Adipose tissue (tissue), 3 donors: ENCODE results near the gene ACER1. TPM values are rescaled to one million over a fixed set of nuclear protein-coding genes. Genes with fewer than 3 reads are reported as not detected.
"Not testable (repeated sequence)": the region's sequence is repeated elsewhere in the genome, so short reads cannot be mapped to it uniquely, and the experiment has no call there.

Experiments
- H3K27ac ChIP-seq: one replicate; pipeline ENCODE4 v1.5.1; 2013; ENCODE audit warnings: low read depth, low read length
- WGBS, 3 donors: extraction: QIAGEN DNeasy Blood & Tissue Kit; methylation state at CpG; one replicate each; pipeline ENCODE4 v1.1.7; 2013; 5-methylcytosine and 5-hydroxymethylcytosine counted together
- polyA plus RNA-seq, 3 donors: library from polyadenylated mRNA; stranded (reverse); fragments of 200-250 nt; gene quantifications; one replicate each; pipeline ENCODE4 v1.2.3, GENCODE V29; 2013
- donor health status: healthy with polysubstance abuse.
- donor health status: Bipolar disorder and iron deficiency.
- donor health status: healthy.

ACER1 gene
- polyA plus RNA-seq, 3 donors, result 0.04 TPM; not detected in 2

GRCh38 chr19:6318772-6319171, 14.6 kb downstream of the ACER1 start:
- 71 to 84% (median 74%) methylated on average over 5 of the region's 5 CpGs for WGBS, 3 donors
- no peak overlapping the region for H3K27ac ChIP-seq

DNA sequence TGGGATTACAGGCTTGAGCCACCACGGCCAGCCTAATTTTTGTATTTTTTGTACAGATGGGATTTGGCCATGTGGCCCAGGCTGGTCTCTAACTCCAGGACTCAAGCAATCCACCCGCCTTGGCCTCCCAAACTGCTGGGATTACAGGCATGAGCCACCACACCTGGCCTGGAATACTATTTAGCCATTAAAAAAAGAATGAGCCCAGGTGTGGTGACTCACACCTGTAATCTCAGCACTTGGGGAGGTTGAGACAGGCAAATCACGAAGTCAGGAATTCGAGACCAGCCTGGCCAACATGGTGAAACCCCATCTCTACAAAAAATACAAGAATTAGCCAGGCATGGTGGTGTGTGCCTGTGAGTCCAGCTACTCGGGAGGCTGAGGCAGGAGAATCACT, 17.8 kb downstream of the ACER1 start:
- not testable (repeated sequence) for H3K27ac ChIP-seq
- WGBS, 3 donors, result 81 to 94% (median 84%) methylated on average over 5 of the region's 5 CpGs

DNA sequence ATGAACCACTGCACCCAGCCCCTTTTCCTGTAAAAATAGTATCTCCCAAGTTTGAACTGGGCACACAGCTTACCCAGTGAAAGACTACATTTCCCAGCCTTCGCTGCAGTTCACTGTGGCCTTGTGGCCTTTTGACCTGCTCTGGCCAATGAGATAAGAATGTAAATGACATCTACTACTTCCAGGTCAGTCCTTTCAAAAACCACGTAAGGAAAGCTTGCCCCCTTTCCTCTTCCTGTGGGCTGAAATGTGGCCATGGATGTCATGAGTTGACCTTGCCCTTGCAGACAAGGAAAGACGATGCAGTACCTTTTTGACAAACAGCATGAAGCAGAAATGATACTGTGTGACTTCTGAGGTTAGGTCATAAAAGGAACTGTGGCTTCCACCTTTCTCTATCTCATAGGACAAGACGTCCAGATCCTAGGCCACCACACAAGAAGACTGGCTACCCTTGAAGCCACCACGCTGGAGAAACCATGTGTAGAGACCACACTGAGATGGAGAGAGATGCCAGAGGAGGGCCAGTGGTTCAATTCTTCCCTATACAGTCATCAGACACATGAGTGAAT, 19.9 kb downstream of the ACER1 start:
- 67 to 75% (median 71%) methylated on average over 5 of the region's 5 CpGs for whole genome bisulfite sequencing, 3 donors
- H3K27ac ChIP-seq, result no peak overlapping the region

GRCh38 chr19:6312018-6312417, 21.4 kb downstream of the ACER1 start:
- WGBS, 3 donors, result 63 to 73% (median 63%) methylated on average over 9 of the region's 9 CpGs
- no peak overlapping the region for H3K27ac ChIP-seq

DNA sequence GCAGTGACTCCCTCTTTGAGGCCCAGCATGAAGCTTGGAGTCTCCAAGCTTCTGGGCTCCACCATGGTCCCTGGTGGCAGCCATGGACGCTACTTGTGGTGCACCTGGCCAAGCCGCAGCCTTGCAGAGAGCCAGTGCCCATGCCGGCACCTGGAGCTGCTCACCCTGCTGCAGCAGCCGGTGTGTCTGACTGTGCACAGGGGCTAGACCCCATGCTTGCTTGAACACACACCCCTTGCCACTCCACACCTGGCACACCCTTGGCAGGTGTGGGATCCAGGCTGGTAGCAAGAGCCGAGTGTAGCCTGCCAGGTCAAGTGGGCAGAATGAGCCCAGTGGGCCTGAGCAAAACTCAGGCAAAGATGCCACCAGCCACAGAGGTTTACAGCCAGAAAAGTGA, 35.0 kb downstream of the ACER1 start:
- WGBS, 3 donors, result 91 to 95% (median 92%) methylated on average over 5 of the region's 5 CpGs
- H3K27ac ChIP-seq, result no peak overlapping the region

- WGBS, 3 donors, result 71 to 87% (median 79%) methylated on average over 6 of the region's 6 CpGs
- no peak overlapping the region for H3K27ac ChIP-seq
Measured at GRCh38 chr19:6297202-6297601, 36.2 kb downstream of the ACER1 start.

- WGBS, 3 donors, result 51 to 70% (median 65%) methylated on average over 4 of the region's 4 CpGs
- H3K27ac ChIP-seq, result no peak overlapping the region
Measured at GRCh38 chr19:6292006-6292405, 41.4 kb downstream of the ACER1 start.

GRCh38 chr19:6288737-6289136, 44.7 kb downstream of the ACER1 start:
- 93 to 95% (median 94%) methylated on average over 1 of the region's 1 CpG for WGBS, 3 donors
- no peak overlapping the region for H3K27ac ChIP-seq

DNA sequence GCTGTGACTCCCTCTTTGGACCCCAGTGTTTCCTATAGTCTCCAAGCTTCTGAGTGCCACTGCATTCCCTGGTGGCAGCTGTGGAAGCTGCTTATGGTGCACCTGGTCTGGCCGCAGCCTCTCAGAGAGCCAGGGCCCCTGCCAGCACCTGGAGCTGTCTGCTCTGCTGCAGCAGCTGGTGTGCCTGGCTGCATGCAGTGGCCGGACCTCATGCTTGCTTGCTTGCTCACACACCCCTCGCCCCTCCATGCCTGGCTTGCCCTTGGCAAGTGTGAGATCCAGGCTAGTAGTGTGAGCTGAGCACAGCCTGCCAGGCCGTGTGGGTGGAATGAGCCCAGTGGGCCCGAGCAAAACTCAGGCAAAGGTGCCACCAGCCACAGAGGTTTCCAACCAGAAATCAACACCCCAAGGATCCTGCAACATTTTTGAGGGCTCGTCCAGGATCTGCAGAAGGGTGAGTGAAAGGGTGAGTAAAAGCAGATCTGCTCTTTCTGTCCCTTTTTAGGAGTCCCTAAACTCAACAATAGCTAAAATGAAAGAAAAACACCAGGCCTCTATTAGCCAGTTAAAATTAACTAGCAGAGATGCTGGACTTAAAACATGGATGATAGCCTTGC, 46.0 kb downstream of the ACER1 start:
- WGBS, 3 donors, result 77 to 87% (median 79%) methylated on average over 6 of the region's 6 CpGs
- no peak overlapping the region for H3K27ac ChIP-seq

- WGBS, 3 donors, result 80 to 85% (median 81%) methylated on average over 4 of the region's 4 CpGs
Measured at GRCh38 chr19:6286676-6287075, 46.7 kb downstream of the ACER1 start.

DNA sequence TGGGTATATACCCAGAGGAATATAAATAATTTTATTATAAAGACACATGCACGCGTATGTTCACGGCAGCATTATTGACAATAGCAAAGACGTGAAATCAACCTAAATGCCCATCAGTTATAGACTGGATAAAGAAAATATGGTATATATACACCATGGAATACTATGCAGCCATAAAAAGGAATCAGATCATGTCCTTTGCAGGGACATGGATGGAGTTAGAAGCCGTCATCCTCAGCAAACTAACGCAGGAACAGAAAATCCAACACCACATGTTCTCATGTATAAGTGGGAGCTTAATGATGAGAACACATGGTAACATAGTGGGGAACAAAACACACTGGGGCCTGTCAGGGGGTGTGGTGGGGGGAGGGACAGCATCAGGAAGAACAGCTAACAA, 51.0 kb downstream of the ACER1 start:
- not testable (repeated sequence) for H3K27ac ChIP-seq
- WGBS, 3 donors, result 82 to 91% (median 84%) methylated on average over 6 of the region's 6 CpGs

More at GRCh38 chr19:6286676-6287075, 46.7 kb downstream of the ACER1 start:
- H3K27ac ChIP-seq, result no peak overlapping the region

GRCh38 chr19:6279931-6280591, 53.4 kb downstream of the ACER1 start, which contains the start of gene MLLT1:
TSS of gene MLLT1 (minus strand) at chr19:6279975. CDS start at chr19:6279784, 191 bp downstream.
- WGBS, 3 donors, result 5 to 6% (median 5%) methylated on average over 49 to 66 of the region's 66 CpGs
- peak within 1 kb of the TSS; percentile 25 for H3K27ac ChIP-seq

DNA sequence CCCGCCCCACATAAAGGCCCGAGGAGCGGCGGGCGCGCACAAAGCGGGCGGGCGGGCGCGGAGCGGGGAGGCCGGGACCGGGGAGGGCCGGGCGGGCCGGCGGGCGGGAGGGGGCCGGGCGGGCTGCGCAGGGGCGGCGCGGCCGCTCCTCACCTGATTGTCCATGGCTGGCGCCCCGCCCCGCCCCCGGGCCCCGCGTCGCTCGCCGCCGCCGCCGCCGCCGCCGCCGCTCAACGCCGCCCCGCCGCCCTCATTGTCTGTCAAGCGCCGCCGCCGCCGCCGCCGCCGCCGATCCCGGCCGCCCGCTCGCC, 53.8 kb downstream of the ACER1 start:
- no peak overlapping the region for H3K27ac ChIP-seq
- 0 to 1% (median 0%) methylated on average over 10 to 51 of the region's 59 CpGs for WGBS, 3 donors

DNA sequence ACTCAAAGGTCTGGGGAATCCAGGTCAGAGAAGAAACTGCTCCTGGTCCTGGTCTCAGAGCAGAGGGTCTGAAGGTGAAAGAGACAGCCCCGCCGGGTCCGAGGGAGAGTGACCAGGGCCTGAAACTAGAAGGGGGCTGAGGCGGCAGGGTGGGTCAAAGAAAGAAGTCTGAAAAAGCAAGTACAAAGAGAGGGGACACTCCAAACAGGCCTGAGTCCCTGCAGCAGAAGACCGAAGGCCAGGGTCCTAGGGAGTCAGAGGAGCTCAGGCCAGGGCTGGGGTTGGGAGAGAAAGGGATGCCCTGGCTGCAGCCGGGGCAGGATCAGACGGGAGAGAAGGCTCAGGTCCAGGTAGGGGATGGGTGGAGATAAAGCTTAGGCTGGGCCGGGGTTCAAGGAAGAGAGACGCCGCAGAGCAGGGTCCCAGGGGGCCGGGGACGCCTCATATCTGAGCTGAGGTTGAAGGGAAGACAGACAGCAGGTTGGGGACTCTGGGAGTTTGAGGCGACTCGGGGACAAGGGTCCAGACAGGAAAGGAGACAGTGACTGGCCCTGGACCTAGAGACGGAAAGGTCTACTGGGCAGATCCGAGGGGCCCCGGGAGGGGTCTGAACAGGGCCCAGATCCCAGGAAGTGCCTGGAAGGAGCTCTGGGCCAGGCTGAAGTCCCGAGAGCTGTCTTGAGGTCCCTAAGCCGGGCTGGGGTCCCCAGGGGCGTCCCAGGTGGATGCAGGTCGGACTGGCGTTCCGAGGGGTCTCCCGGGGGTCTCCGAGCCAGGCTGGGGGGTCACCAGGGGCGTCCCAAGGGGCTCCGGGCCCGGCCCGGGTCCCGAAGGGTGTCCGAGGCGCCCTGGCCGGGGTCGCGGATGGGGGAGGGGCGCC, 54.4 kb downstream of the ACER1 start:
- H3K27ac ChIP-seq, result peak overlapping the region; percentile 25
- 7 to 8% (median 7%) methylated on average over 30 to 36 of the region's 36 CpGs for WGBS, 3 donors

GRCh38 chr19:6278051-6278450, 55.4 kb downstream of the ACER1 start:
- WGBS, 3 donors, result 74 to 76% (median 75%) methylated on average over 9 of the region's 9 CpGs

GRCh38 chr19:6276447-6276846, 57.0 kb downstream of the ACER1 start:
- WGBS, 3 donors, result 57 to 68% (median 58%) methylated on average over 12 of the region's 12 CpGs
- peak overlapping the region; percentile 21 for H3K27ac ChIP-seq

More at GRCh38 chr19:6278051-6278450, 55.4 kb downstream of the ACER1 start:
- no peak overlapping the region for H3K27ac ChIP-seq

- WGBS, 3 donors, result 80 to 83% (median 82%) methylated on average over 18 of the region's 18 CpGs
- peak overlapping the region; percentile 89 for H3K27ac ChIP-seq
Measured at GRCh38 chr19:6275170-6275744, 58.2 kb downstream of the ACER1 start.

- H3K27ac ChIP-seq, result peak overlapping the region; percentile 89
- 77 to 88% (median 85%) methylated on average over 15 of the region's 15 CpGs for WGBS, 3 donors
Measured at GRCh38 chr19:6274756-6275155, 58.7 kb downstream of the ACER1 start.
